Measurements from ENCODE around the gene DAB2IP.

DAB2IP gene

DNA sequence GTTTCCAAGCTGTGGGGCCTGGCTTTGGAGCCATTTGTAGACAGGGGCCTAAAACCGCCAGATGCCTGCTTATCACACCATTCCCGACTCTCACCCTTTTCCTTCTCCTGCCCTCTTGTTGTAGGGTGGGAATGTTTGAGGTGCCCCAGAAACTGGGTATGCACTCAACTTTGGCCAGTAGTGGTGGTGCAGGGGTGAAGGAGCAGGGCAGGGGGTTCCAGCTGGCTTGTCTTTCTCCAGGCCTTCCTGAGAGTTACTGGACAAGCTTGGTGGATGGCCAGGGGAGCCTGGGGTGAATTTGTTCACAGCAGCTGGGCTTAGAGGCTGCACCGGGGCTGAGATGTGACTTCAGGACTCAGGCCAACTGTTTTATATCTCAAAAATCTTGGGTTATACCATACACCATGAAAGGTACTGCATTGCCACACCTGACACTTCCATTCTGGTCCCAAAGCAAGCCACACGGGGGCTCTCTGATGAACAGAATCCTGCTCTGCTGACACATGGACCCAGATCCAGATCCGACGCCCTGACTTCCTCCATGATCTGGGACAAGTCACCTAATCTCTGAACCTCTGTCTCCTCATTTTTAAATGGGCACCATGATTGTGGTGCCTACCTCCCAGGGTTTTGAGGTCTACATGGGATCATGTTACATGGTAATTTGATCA is 62.1 kb downstream of the DAB2IP start:
- TF ChIP-seq, protein P1, sequence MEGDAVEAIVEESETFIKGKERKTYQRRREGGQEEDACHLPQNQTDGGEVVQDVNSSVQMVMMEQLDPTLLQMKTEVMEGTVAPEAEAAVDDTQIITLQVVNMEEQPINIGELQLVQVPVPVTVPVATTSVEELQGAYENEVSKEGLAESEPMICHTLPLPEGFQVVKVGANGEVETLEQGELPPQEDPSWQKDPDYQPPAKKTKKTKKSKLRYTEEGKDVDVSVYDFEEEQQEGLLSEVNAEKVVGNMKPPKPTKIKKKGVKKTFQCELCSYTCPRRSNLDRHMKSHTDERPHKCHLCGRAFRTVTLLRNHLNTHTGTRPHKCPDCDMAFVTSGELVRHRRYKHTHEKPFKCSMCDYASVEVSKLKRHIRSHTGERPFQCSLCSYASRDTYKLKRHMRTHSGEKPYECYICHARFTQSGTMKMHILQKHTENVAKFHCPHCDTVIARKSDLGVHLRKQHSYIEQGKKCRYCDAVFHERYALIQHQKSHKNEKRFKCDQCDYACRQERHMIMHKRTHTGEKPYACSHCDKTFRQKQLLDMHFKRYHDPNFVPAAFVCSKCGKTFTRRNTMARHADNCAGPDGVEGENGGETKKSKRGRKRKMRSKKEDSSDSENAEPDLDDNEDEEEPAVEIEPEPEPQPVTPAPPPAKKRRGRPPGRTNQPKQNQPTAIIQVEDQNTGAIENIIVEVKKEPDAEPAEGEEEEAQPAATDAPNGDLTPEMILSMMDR (IDR thresholded peaks at IDR 0.05; ENCODE audit: control insufficient read depth, extremely low read depth, insufficient read depth): no peak
- no peak overlapping the region for H3K4me3 ChIP-seq (ENCODE audit: low read depth, low read length)
- no peak for DNase-seq (ENCODE audit: low read depth)

- no peak overlapping the region for H3K4me3 ChIP-seq (ENCODE audit: low read depth, low read length)
These were observed 62.8 kb downstream of the DAB2IP start for GRCh38 chr9:121714075-121714705.

DNA sequence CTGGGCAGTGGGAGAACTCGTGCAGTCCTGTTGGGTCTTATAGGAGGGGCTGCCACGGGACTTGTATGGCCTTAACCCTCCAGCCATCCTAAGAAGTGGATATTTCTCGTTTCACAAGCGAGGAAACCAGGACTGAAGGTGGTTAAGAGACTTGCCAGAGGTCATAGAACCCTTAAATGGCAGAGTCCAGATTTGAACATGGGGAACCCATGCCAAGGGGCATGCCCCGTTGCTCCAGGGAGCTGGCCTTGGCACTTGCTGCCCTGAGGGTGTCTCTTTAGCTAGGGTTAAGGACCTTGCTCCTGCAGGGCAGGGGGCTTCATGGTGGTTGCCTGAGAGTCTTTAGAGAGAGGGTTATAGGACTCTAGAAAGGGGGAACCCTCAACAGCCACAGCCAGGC is 63.4 kb downstream of the DAB2IP start:
- DNase-seq (ENCODE audit: low read depth): no peak
- TF ChIP-seq, protein P1 (IDR thresholded peaks at IDR 0.05; ENCODE audit: control insufficient read depth, extremely low read depth, insufficient read depth): no peak
- no peak overlapping the region for H3K4me3 ChIP-seq (ENCODE audit: low read depth, low read length)

More at GRCh38 chr9:121714075-121714705, 62.8 kb downstream of the DAB2IP start:
- TF ChIP-seq, protein P1 (IDR thresholded peaks at IDR 0.05; ENCODE audit: control insufficient read depth, extremely low read depth, insufficient read depth): no peak
- DNase-seq (ENCODE audit: low read depth): no peak

DNA sequence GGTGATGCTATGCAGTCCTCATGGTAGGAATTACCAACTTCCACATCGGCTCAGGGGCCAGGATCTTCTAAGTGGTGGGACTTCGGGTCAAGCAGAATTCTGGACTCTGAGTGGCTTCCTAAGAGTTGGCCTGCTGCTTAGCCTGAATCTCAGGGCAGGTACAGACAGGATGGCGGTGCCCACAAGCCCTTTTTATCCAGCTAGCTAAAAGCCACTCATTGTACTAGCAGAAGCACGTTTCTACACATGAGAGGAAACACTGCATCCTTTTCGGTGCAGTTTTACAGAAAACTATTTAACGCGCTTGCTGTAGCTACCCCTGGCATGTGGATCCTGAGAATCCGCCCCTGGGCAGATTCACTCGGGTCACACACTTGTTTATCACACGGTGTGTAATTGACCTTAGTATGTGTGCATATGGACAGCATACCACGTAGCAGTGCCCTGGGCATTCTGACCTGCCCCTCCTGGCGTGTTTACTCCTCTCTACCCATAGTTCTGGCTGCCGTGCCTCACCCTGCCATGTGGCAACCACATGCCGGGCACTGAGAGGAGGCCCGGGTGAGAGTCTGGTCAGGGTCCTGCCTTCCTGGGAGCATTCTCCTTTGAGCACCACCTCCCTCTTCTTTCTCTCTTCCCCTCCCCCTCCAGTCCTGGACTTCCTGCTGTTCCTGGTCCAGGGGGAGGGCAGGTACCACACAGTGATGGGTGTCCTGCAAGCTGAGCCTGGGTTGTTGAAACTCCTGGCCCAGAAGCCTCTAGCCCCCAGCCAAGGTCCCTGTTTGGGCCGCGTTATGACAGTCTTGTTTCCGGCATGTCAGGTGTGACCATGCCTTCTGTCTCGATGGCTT is 65.9 kb downstream of the DAB2IP start:
- no peak overlapping the region for H3K4me3 ChIP-seq (ENCODE audit: low read depth, low read length)
- TF ChIP-seq, protein P1 (IDR thresholded peaks at IDR 0.05; ENCODE audit: control insufficient read depth, extremely low read depth, insufficient read depth): no peak
- no peak for DNase-seq (ENCODE audit: low read depth)

DNA sequence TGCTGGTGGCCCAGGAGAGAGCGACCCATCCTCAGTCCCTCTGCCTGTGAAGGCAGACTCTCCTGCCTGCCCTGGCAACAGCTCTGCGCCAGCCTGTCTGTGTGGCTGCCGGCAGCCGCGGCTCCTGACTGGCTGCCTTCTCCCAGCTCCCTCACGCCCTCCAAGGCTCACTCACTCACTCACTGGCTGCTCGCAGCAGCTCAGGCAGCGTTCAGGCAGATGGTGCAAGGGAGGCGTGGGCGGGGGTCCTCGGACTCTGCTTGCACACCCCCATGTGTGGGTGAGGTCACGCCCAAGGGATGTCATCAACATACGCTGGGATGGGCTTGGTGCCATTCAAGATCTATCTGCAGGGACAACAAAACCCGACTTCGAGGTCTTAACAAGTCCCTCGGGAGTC is 66.7 kb downstream of the DAB2IP start:
- DNase-seq (ENCODE audit: low read depth): no peak
- TF ChIP-seq, protein P1 (IDR thresholded peaks at IDR 0.05; ENCODE audit: control insufficient read depth, extremely low read depth, insufficient read depth): no peak
- no peak overlapping the region for H3K4me3 ChIP-seq (ENCODE audit: low read depth, low read length)

GRCh38 chr9:121718501-121718900 is 67.1 kb downstream of the DAB2IP start:
- no peak for DNase-seq (ENCODE audit: low read depth)
- H3K4me3 ChIP-seq (ENCODE audit: low read depth, low read length): no peak overlapping the region
- TF ChIP-seq, protein P1 (IDR thresholded peaks at IDR 0.05; ENCODE audit: control insufficient read depth, extremely low read depth, insufficient read depth): no peak
